ENCODE measurements around the gene EVL.

EVL gene

DNA sequence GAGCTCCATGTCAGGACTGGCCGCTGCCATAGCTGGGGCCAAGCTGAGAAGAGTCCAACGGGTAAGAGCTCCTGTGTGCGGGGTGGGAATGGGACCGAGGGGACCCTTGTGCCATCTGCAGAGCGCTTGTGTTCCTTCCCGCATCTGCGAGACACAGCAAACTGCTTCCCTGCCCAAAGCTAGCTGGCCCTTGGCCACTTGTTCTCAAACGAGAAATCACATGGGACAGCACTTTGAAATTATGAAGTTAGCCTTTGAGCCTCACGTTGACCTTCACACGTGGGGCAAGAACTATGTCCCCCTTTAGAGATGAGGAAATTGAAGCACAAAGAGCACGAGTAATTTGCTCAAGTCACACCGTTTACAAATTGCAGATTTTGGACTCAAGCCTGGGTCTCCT lies 63.5 kb downstream of the EVL start:
- no peak for DNase-seq (ENCODE audit: low read depth in 1 of 2, low spot score in 1 of 2)
- no peak overlapping the region for H3K4me3 ChIP-seq (replicated peaks; ENCODE audit: insufficient read depth, low read length)
- TF ChIP-seq POLR2AphosphoS5 (IDR thresholded peaks at IDR 0.05; ENCODE audit: low read depth) (no peak), CTCF (IDR thresholded peaks at IDR 0.05; ENCODE audit: insufficient read depth, low read length) (no peak), GABPA (IDR thresholded peaks at IDR 0.05; ENCODE audit: low read depth) (no peak)
- TF ChIP-seq, protein P1, sequence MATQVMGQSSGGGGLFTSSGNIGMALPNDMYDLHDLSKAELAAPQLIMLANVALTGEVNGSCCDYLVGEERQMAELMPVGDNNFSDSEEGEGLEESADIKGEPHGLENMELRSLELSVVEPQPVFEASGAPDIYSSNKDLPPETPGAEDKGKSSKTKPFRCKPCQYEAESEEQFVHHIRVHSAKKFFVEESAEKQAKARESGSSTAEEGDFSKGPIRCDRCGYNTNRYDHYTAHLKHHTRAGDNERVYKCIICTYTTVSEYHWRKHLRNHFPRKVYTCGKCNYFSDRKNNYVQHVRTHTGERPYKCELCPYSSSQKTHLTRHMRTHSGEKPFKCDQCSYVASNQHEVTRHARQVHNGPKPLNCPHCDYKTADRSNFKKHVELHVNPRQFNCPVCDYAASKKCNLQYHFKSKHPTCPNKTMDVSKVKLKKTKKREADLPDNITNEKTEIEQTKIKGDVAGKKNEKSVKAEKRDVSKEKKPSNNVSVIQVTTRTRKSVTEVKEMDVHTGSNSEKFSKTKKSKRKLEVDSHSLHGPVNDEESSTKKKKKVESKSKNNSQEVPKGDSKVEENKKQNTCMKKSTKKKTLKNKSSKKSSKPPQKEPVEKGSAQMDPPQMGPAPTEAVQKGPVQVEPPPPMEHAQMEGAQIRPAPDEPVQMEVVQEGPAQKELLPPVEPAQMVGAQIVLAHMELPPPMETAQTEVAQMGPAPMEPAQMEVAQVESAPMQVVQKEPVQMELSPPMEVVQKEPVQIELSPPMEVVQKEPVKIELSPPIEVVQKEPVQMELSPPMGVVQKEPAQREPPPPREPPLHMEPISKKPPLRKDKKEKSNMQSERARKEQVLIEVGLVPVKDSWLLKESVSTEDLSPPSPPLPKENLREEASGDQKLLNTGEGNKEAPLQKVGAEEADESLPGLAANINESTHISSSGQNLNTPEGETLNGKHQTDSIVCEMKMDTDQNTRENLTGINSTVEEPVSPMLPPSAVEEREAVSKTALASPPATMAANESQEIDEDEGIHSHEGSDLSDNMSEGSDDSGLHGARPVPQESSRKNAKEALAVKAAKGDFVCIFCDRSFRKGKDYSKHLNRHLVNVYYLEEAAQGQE (IDR thresholded peaks at IDR 0.05; ENCODE audit: insufficient replicate concordance, low read depth), result no peak
- no peaks in the 10 kb centered on the region for H3K27me3 ChIP-seq (ENCODE audit: insufficient read depth, poor library complexity, severe bottlenecking)
- no peak overlapping the region for H3K27ac ChIP-seq (replicated peaks)

DNA sequence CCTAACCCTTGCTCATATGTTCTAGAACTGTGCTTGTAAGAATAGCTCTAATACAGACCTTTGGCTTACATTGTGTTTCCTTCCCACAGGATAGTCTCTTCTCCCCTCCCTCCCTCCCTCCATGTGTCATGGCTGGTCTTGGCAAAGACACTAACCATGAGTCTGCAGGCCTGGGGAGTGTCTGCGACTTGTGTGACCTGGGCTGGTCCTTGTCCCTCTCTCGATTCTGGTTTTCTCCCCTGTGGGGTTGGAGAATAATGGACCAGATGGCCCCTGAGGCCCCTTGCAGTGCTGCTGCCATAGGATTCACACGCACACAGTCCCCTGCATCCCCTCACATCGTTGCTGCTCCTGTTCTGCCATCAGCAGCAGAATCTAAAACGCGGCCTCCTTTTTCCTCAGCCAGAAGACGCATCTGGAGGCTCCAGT lies 64.0 kb downstream of the EVL start:
- DNase-seq (ENCODE audit: low read depth in 1 of 2, low spot score in 1 of 2), result no peak
- no peak for TF ChIP-seq GABPA (IDR thresholded peaks at IDR 0.05; ENCODE audit: low read depth)
- H3K4me3 ChIP-seq (replicated peaks; ENCODE audit: insufficient read depth, low read length), result no peak overlapping the region

DNA sequence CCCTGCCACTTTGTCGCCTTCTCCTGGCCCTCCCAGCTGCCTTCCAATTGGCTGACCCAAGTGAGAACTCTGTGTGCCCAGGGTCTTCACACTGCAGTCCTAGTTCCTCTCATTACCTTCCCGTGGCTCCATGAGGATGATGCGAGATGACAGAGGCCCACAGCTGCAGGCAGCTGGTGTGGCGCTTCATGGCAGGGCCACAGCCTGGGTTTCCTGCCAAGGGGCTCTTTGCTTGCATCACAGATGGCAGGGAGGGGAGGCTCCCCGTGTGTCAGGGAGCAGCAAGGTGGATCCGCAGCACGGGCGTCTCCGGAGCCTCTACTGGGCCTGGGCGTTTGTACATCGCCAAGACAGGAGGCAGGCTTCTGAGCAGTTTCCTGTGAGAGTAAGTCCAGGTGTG lies 65.3 kb downstream of the EVL start:
- TF ChIP-seq, protein P1 (IDR thresholded peaks at IDR 0.05; ENCODE audit: insufficient replicate concordance, low read depth), result no peak
- TF ChIP-seq GABPA (IDR thresholded peaks at IDR 0.05; ENCODE audit: low read depth), result no peak
- no peak for TF ChIP-seq POLR2AphosphoS5 (IDR thresholded peaks at IDR 0.05; ENCODE audit: low read depth)
- no peak for TF ChIP-seq CTCF (IDR thresholded peaks at IDR 0.05; ENCODE audit: insufficient read depth, low read length)
- no peak for TF ChIP-seq SPI1 (IDR thresholded peaks at IDR 0.05; ENCODE audit: borderline replicate concordance, low read depth)
- Histone ChIP-seq H3K4me3 (replicated peaks; ENCODE audit: insufficient read depth, low read length) (no peak overlapping the region), H3K27ac (replicated peaks) (no peak overlapping the region), H3K27me3 (ENCODE audit: insufficient read depth, poor library complexity, severe bottlenecking) (no peaks in the 10 kb centered on the region)
- no peak for DNase-seq (ENCODE audit: low read depth in 1 of 2, low spot score in 1 of 2)

More for the DNA sequence above, 64.0 kb downstream of the EVL start:
- Histone ChIP-seq H3K27ac (replicated peaks) (no peak overlapping the region), H3K27me3 (ENCODE audit: insufficient read depth, poor library complexity, severe bottlenecking) (no peaks in the 10 kb centered on the region)

DNA sequence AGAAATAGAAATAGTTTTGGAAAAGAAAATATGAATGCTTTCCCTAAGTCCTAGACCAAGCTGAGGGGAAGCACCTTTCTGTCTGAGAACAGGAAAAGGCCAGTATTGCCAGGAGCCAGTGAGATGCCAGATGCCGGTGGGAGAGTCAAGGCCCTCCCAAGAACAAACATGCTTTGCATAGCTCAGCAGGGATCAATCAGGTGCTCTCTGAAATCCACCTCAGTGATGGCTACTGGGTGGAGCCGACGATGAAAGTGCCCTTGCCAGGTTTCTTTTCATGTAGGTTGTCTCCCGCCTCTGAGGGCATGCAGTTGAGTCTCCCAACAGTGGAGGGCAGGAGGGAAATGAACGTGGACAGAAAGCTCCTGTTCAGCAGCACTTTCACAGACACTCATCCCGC lies 66.0 kb downstream of the EVL start:
- H3K4me3 ChIP-seq (replicated peaks; ENCODE audit: insufficient read depth, low read length), result no peak overlapping the region
- no peak for DNase-seq (ENCODE audit: low read depth in 1 of 2, low spot score in 1 of 2)
- TF ChIP-seq CTCF (IDR thresholded peaks at IDR 0.05; ENCODE audit: insufficient read depth, low read length) (no peak), POLR2AphosphoS5 (IDR thresholded peaks at IDR 0.05; ENCODE audit: low read depth) (no peak), GABPA (IDR thresholded peaks at IDR 0.05; ENCODE audit: low read depth) (no peak), SPI1 (IDR thresholded peaks at IDR 0.05; ENCODE audit: borderline replicate concordance, low read depth) (no peak)
- TF ChIP-seq, protein P1 (IDR thresholded peaks at IDR 0.05; ENCODE audit: insufficient replicate concordance, low read depth), result no peak
- H3K27me3 ChIP-seq (ENCODE audit: insufficient read depth, poor library complexity, severe bottlenecking), result no peaks in the 10 kb centered on the region
- no peak overlapping the region for H3K27ac ChIP-seq (replicated peaks)

Data from HL-60 (cell line).